Left lung (tissue), 10 donors: ENCODE measurements around the gene FKBP11. TPM values are rescaled to one million over a fixed set of nuclear protein-coding genes. Genes with fewer than 3 reads are reported as not detected.

ENCODE experiments used
- ATAC-seq: fragments of 200-7000 bp; cut with Tn5 transposase; one replicate; pipeline ENCODE4 v1.9.1; 2020; ENCODE audit warnings: moderate library complexity
- DNase-seq, 4 donors: peaks; one replicate each; pipeline ENCODE4 v3.0.0-alpha.2; 2013 to 2020
- H3K27ac ChIP-seq, 2 donors: fragments of 200-600 bp; sonication (generic) in 1 of 2; one replicate each; pipeline versions ENCODE4 v1.5.0 to v1.8.0; 2020 to 2021
- H3K27me3 ChIP-seq, 2 donors: fragments of 200-600 bp; sonication (generic) in 1 of 2; one replicate each; pipeline versions ENCODE4 v1.5.0 to v1.8.0; 2020 to 2021
- H3K36me3 ChIP-seq, 2 donors: fragments of 200-600 bp; sonication (generic) in 1 of 2; one replicate each; pipeline versions ENCODE4 v1.5.0 to v1.8.0; 2020 to 2021
- H3K4me1 ChIP-seq, 2 donors: fragments of 200-600 bp; one replicate each; pipeline ENCODE4 v1.8.0; 2021
- H3K4me3 ChIP-seq, 2 donors: fragments of 200-600 bp; sonication (generic) in 1 of 2; one replicate each; pipeline versions ENCODE4 v1.5.0 to v1.8.0; 2020 to 2021; ENCODE audit warnings: mild to moderate bottlenecking in 1 of 2
- H3K9me3 ChIP-seq, 2 donors: fragments of 200-600 bp; sonication (generic) in 1 of 2; one replicate each; pipeline versions ENCODE4 v1.5.0 to v1.8.0; 2020 to 2021
- CTCF ChIP-seq, 2 donors: fragments of 200-600 bp; sonication (generic) in 1 of 2; IDR thresholded peaks; one replicate each; pipeline versions ENCODE4 v1.5.0 to v1.8.0; 2021; ENCODE audit warnings: antibody characterized with exemption in 2 of 2
- intact Hi-C, 2 donors: fragments of 100-400 bp; cut with DNase I; formaldehyde crosslinking; loops; one replicate each; pipeline versions ENCODE4 v1.11.2 to v1.14.2; 2022
- polyA plus RNA-seq, 6 donors: library from polyadenylated mRNA; unstranded; fragments of 120-200 nt; gene quantifications; one replicate each; pipeline ENCODE4 v1.2.1, GENCODE V29; 2013; ENCODE audit not compliant: insufficient read length in 6 of 6
- total RNA-seq, 2 donors: library from RNA; stranded (reverse); fragmentation: NEBNext Ultra II Directional; extraction: Animal tissue kit (Norgen Biotek cat#: 25700); gene quantifications; one replicate each; pipeline ENCODE4 v1.2.1, GENCODE V29; 2021
- donor health status: DM: no; HTN: yes; CAD: no.
- donor health status: DM: no; HTN: no; CAD: no.

The FKBP11 gene
- total and polyA plus RNA-seq, 8 donors: 17.2 to 87.4 (median 24.7) TPM

DNA sequence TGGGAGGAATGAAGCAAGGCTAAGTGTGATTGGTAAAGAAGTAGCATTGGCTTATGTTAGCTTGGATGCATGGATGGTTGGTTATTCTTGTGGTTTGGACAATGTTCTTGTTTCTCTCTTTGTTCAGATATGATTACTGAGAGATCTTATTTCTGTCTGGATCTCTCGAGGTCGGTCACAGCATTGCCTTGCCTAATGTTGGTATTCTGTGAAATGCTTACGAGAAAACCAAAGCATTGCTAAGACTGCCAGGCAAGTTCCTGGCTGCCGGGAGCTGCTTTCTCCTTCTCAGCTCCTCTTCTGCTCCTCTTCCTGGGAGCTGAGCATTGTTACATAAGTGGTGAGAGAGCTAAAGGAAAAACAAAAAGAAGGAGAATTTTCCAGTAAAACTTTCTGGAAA, 52.2 kb downstream of the FKBP11 start:
- H3K27ac ChIP-seq: no peak overlapping the region
- DNase-seq (no peak), ATAC-seq (no peak)
- H3K36me3 ChIP-seq: no peaks in the 10 kb centered on the region
- H3K4me3 ChIP-seq: no peak overlapping the region
- H3K27me3 ChIP-seq: no peaks in the 10 kb centered on the region
- TF ChIP-seq CTCF (IDR thresholded peaks at IDR 0.05): no peak
- no peaks in the 10 kb centered on the region for H3K9me3 ChIP-seq
- no peaks in the 10 kb centered on the region for H3K4me1 ChIP-seq
- intact Hi-C loops: no loop called here

Other genes with a start within 250 kb of the FKBP11 start
- 10 to 100 TPM; 28.0 to 30.6 TPM for gene KANSL2, start 243.3 kb downstream of the FKBP11 start, total RNA-seq
- gene KANSL2, start 243.3 kb downstream of the FKBP11 start, polyA plus RNA-seq: 10 to 100 TPM; 47.8 to 58.3 (median 52.2) TPM
- 10 to 100 TPM; 28.7 to 36.2 TPM for gene CCNT1, start 208.8 kb downstream of the FKBP11 start, total RNA-seq
- 10 to 100 TPM; 30.7 to 34.2 (median 31.3) TPM for gene CCNT1, start 208.8 kb downstream of the FKBP11 start, polyA plus RNA-seq
- gene ADCY6, start 136.4 kb downstream of the FKBP11 start, total RNA-seq: 10 to 100 TPM; 33.0 to 54.0 TPM
- 10 to 100 TPM; 54.2 to 67.0 (median 60.0) TPM for gene ADCY6, start 136.4 kb downstream of the FKBP11 start, polyA plus RNA-seq
- 10 to 100 TPM; 26.4 to 42.5 TPM for gene CACNB3, start 107.0 kb downstream of the FKBP11 start, total RNA-seq
- 10 to 100 TPM; 33.0 to 40.4 (median 38.4) TPM for gene CACNB3, start 107.0 kb downstream of the FKBP11 start, polyA plus RNA-seq
- gene DDX23, start 73.3 kb downstream of the FKBP11 start, total RNA-seq: 10 to 100 TPM; 66.5 to 74.9 TPM
- gene DDX23, start 73.3 kb downstream of the FKBP11 start, polyA plus RNA-seq: 100 to 1,000 TPM; 100 to 116 (median 112) TPM
- gene RND1, start 59.6 kb downstream of the FKBP11 start, total RNA-seq: 10 to 100 TPM in 1 of 2 donors, 1 to 10 TPM in 1; 4.0 to 28.1 TPM
- 1 to 10 TPM; 1.8 to 4.9 (median 2.3) TPM for gene RND1, start 59.6 kb downstream of the FKBP11 start, polyA plus RNA-seq
- gene ARF3, start 32.0 kb upstream of the FKBP11 start, total RNA-seq: 100 to 1,000 TPM; 184 to 186 TPM
- gene ARF3, start 32.0 kb upstream of the FKBP11 start, polyA plus RNA-seq: 100 to 1,000 TPM in 3 of 6 donors, 10 to 100 TPM in 3; 91.8 to 116 (median 102) TPM
- under 1 TPM; 0.15 to 0.58 TPM for gene WNT10B, start 46.2 kb upstream of the FKBP11 start, total RNA-seq
- under 1 TPM in 3 of 6 donors, not detected in 3; 0.10 to 0.12 (median 0.10) TPM for gene WNT10B, start 46.2 kb upstream of the FKBP11 start, polyA plus RNA-seq
- gene WNT1, start 52.8 kb upstream of the FKBP11 start, total RNA-seq: not detected
- not detected for gene WNT1, start 52.8 kb upstream of the FKBP11 start, polyA plus RNA-seq
- under 1 TPM; 0.06 to 0.08 TPM for gene DDN, start 73.9 kb upstream of the FKBP11 start, total RNA-seq
- under 1 TPM; 0.10 to 0.68 (median 0.30) TPM for gene DDN, start 73.9 kb upstream of the FKBP11 start, polyA plus RNA-seq
- gene PRKAG1, start 93.3 kb upstream of the FKBP11 start, total RNA-seq: 10 to 100 TPM; 48.4 to 62.7 TPM
- gene PRKAG1, start 93.3 kb upstream of the FKBP11 start, polyA plus RNA-seq: 10 to 100 TPM; 69.0 to 81.8 (median 78.4) TPM
- 100 to 1,000 TPM in 1 of 2 donors, 10 to 100 TPM in 1; 81.2 to 110 TPM for gene KMT2D, start 135.3 kb upstream of the FKBP11 start, total RNA-seq
- gene KMT2D, start 135.3 kb upstream of the FKBP11 start, polyA plus RNA-seq: 10 to 100 TPM; 52.7 to 71.3 (median 67.5) TPM
- gene RHEBL1, start 144.5 kb upstream of the FKBP11 start, total RNA-seq: 1 to 10 TPM in 1 of 2 donors, under 1 TPM in 1; 0.71 to 1.1 TPM
- 1 to 10 TPM; 1.9 to 3.6 (median 2.4) TPM for gene RHEBL1, start 144.5 kb upstream of the FKBP11 start, polyA plus RNA-seq
- gene DHH, start 169.3 kb upstream of the FKBP11 start, total RNA-seq: 1 to 10 TPM; 2.0 to 2.9 TPM
- gene DHH, start 169.3 kb upstream of the FKBP11 start, polyA plus RNA-seq: under 1 TPM; 0.29 to 0.84 (median 0.68) TPM
- 10 to 100 TPM; 39.9 to 42.8 TPM for gene LMBR1L, start 185.4 kb upstream of the FKBP11 start, total RNA-seq
- 100 to 1,000 TPM in 1 of 6 donors, 10 to 100 TPM in 5; 67.0 to 102 (median 93.5) TPM for gene LMBR1L, start 185.4 kb upstream of the FKBP11 start, polyA plus RNA-seq
- gene TUBA1B, start 205.9 kb upstream of the FKBP11 start, total RNA-seq: 1,000 to 10,000 TPM in 1 of 2 donors, 100 to 1,000 TPM in 1; 603 to 1,153 TPM
- gene TUBA1B, start 205.9 kb upstream of the FKBP11 start, polyA plus RNA-seq: 1,000 to 10,000 TPM in 2 of 6 donors, 100 to 1,000 TPM in 4; 914 to 1,514 (median 981) TPM